ENCODE data around the gene AIFM1.

AIFM1 gene

DNA sequence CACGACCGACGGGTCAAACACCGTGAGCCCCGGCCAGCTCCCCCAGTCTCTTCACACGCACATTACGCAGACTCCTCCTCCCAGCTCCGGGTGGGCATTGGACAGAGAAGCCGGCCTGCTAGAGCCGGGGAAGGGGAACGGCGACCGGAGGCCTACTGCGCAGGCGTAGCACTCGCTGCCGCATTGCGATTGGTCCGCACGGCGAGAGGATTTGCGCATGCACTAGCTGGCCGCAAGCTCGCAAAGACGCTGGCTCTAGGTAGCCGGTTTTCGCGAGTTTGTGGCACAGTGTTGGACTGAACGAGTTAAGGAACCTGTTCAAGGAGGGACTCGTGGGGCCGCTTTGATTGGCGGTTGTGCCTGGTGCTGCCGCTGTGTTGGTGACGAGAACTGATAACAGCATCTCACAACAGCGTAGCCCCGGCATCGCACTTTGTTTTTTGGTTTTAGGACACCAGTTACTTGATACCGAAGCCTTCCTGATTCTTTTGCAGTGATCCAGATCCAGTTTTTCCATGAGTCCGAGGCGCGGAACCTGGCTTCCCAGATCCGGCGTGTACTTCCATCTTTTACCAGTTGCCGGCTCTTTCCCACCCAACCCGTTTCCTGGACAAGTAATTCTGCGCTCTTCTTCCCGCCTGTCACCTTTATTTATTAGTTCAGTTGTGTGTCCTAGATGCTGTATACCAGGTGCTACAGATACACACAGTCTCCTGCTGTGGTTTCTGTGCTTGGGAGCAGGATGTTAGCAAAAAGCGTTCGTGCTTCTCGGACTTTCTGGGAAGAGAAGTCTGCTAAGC is at the start of gene AIFM1:
TSS of gene AIFM1 (minus strand) at position 139 of the 800 bp plus-strand sequence. CDS start 185 bp downstream, outside the sequence.
- DNase-seq, result peak; percentile 83

DNA sequence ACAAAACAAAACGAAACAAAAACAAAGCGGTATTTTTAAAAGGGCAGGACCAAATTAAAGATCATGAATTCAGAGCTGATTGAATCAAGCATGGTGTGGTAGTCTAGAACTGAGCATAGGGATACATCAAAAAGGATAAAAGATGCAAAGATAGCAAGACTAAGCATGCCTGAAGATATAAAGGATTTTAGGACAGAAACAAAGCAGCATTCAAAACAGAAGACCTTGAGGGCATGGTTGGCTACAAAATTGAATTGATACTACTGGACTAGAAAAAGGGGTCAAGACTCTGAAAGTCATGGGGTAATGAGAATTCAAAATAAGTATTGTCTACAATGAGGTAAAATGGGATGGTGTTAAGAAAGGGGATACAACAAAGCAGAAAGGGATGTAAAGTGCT is 47.7 kb upstream of the AIFM1 start:
- DNase-seq, result no peak

DNA sequence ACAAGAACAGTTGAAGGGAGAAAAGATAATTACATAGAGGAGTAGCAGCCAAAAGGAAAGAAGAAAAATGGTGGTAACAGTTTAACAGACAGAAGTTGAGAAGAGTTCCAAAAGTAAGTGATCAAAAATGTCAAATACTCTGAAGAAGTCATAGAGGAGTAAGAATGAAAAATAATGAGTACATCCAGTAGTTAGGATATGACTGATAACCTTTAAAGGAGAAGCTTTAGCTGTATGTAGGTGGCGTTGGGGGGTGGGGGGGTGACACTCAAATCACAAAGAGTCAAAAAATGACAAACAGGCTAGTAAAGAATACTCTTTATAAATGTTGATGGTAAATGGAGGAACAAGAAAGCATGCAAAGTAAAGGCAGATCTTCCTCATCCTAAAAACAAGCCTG is 46.7 kb upstream of the AIFM1 start:
- no peak for DNase-seq

DNA sequence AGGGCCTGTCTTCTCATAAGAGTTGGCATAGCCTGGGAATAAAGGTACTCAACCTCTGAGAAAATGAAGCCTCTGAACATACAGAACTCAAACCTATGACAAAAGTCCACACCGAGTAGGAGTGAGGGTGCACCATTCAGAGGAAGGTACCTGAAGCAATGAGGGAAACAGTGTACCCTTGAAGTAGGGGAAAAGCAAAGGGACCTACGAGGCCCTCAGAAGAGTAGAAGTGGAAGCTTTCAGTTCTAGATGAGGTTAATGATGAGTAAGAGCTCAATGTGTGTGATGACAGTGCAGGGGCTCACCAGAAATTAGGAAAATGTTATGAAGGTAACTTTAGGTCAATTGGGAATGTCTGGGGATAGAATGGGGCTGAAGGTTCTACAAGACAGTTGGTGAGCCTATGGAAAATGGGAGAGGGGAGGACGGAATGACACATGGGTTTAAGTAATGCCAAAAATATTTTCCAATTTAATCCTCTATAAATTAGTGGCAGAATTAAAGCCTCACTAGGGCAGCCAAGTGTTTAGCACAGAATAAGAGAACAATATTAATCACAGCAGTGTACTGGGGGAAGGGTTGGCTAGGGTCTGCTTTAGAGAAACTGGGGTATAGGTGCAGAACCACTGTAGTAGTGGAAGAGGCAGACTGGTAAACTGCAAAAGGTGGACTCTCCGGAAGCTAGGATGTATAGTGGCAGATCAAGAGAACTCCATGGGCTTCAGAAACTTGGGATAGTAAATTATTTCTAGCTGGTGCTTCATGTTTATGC is 46.0 kb upstream of the AIFM1 start:
- no peak for DNase-seq

DNA sequence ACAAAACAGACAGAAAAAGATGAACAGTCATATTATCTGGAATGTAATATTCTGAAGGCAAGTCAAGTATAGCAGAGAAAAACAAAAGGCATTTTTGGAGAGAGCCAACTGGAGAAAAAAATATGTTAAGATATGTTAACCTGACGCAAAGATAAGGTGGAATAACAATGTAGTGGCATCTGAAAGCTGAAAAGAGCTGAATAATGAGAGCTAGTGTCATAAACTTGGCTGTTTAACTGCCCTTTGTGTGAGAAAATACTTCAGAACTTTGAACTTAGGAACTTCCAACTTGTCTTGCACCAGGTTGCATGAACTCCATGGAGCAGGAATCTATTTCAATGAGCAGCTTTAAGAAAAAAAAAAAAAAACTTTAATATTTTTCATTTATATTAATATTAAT is 39.0 kb upstream of the AIFM1 start:
- DNase-seq, result no peak

DNA sequence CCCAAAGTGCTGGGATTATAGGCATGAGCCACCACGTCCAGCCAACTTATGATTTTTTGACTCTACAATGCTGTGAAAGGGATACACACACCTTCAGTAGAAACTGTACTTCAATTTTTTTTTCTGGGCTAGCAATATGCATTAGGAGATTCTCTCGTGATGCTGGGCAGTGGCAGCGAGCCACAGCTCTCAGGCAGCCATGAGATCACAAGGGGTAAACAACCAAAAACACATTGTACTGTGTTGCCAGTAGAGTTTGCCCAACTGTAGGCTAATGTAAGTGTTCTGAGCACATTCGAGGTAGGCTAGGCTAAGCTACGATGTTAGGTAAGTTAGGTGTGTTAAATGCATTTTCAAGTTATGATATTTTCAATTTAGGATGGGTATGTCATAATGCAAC is 31.8 kb upstream of the AIFM1 start:
- DNase-seq, result no peak

DNA sequence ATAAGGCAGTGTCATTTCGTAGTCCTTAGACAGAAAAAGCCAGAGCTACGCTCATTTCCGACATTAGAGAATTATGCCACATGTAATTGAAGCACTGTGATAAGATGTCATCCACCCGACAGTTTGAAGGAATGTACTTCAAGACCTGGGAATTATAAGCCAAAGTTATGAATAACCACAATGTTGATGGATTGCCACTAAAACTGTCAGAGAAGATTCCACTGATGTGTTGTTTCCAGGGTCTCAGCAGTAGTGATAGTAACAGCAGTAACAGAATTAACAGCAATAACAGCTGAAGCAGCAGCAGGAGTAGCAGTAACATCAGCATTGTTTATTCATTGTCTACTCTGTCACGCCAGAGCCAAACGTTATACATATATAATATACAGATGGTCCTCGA is 30.8 kb upstream of the AIFM1 start:
- DNase-seq, result no peak

DNA sequence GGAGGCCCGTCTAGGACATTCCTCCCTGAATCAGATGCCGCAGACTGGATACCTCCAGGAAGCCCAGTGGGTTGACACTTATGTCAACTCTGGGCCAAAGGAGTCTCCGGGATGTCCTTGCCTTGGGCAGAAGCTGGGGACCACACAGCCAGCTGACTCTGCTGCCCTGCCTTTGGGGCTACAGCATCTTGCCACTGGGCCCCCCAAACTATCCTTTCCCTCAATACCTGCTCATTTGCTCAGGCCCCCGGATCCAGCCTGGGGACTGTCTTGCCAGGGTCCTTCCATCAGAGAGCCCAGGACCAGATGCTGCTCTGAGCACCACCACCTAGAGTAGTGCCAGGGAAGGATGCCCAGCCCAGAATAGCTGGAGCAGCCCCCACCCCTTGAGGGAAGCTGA is 25.2 kb upstream of the AIFM1 start:
- no peak for DNase-seq

DNA sequence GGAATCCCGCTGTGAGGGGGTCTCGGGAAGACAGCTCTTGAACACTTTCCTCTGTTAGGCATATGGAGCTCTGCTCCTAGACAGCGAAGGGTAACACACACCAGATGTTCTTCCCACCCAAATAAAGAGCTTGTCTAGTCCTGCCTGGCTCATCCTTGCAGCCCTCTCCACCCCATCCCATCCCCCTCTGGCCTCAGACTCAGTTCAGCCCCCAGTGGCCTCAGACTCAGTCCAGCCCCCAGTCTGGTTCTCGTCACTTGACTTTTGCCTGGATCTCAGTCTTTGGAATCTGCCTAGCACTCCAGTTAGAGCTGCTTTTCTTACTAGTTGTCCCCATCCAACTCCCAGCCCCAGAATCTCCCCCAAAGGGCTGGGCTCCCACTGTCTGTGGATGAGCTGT is 21.0 kb upstream of the AIFM1 start:
- DNase-seq, result no peak

DNA sequence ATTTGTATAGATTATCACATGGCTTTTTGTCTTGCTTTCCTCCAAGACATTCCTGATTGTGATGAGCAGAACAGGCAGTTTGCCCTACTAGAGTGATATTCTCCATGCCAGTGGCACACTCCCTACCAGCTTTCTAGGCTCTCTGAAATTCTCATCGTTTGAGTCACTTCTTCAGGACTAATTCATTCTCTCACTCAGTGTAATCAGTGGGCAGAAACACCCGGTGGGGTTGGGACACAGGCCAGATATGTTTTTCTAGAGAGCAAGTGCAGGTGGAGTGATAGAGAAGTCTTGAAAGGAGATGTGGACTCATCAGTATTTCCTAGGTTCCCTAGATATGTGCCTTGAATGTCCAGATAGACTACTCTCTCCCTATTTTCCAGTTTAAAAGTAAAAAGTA is 19.2 kb upstream of the AIFM1 start:
- DNase-seq, result peak; percentile 60

DNA sequence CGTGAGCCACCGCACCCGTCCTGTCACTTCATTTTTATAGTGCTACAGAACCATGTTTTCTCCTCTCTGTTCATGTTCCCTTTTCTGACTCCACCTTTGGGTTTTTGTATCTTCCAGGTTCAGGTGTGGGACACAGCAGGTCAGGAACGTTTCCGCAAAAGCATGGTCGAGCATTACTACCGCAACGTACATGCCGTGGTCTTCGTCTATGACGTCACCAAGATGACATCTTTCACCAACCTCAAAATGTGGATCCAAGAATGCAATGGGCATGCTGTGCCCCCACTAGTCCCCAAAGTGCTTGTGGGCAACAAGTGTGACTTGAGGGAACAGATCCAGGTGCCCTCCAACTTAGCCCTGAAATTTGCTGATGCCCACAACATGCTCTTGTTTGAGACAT is 18.5 kb upstream of the AIFM1 start:
- no peak for DNase-seq

DNA sequence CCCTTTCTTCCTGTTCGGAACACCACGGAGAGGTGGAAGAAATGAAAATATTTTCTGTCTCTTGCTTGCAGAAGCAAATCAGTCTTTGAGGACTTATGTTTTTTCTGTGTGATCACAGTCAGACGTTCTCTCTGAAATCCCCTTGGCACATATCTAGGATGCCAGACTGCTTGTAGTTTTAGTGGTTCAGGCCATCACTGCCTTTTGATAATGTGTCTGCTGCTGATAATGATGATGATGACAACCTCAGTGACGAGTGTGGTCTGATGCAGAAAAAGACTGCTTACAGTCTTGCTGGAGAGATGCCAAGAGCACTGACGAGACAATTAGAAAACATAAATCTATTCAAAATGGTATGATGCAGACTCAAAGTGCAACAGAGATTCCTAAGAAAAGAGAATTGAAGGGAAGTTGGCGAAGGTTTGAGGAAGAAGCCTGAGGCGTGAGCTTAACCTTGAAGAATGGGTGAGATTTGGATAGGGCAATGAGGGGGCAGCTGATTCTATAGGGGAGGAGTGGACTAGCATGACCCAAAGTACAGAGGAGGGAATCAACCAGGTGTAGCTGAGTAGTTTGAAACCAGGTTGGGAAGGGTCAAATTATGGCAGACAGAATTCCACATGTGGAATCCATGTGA is 14.1 kb upstream of the AIFM1 start:
- DNase-seq, result no peak

DNA sequence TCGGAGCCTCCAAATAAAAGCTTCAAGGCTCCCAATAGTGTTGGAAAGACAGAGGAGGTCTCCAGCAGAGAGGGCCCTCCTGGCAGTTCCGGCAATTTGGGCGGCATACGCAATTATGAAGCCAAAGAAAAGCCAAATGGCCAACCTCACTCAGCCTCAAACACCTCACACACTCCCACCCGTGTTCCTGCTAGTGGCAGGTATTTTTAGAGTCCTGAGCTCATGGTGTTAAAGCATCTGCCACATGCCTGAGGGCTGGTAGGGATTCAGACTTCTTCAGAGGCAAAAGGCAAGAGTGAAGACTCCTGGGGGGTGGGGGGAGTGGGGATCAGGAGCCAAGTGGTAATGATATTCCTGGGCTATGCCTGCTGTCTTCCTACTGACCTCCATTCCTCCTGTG is 13.5 kb upstream of the AIFM1 start:
- DNase-seq, result no peak

DNA sequence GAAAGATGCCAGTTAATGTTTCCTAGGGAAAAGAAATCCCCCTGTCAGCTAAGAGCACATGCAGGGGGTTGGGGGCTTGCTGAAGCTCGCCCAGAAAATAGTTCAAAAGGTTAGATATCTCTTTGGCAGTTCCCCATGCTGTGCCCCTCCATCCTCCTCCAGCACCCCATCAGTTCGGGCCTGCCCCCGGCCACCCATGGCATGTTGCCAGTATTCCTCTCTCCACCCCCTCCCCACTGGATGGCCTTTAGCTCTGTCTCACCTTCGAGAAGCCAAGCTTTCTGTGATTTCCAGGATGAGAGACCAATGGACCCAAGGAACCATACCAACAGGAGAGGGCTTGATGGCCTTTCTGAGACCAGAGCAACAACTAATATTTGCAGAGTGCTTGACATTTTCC is 11.3 kb upstream of the AIFM1 start:
- DNase-seq, result no peak

DNA sequence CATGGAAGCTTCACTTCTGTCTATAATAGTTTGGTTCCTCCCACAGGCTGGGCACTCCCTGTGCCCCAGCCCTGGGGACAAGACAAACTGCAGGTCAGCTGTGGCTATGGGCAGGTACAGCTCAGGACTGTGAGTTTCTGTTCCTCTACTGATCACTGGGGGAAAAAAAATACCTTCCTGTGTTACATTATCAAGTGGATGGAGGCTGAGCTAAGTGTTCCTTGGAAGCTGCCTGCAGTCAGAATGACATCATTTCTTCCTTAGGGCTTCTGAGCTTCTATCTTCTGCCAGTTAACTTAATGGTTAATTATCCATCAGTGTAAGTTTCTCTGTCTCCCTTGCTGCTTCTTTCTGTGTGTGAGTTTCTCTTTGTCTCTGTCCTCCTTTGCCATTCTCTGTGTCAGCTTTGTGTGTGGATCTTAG is 10.7 kb upstream of the AIFM1 start:
- DNase-seq, result peak; percentile 32

DNA sequence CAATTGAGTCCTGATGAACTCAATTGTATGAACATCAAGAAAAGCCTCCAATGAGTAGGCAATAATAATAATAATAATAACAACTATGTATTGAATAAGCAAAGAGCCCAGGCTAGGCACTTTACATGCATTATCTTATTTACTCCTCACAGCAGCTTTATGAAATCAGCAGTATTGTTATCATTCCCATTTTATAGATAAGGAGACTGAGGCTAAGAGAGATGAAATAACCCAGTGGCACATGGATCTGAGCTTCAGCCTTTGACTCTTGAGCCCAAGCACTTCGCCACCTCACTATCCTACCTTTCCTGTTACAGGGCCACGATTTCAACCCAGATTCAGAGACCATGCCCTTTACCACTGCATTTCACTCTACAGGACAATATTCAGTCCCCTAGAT is 9.3 kb upstream of the AIFM1 start:
- DNase-seq, result no peak

DNA sequence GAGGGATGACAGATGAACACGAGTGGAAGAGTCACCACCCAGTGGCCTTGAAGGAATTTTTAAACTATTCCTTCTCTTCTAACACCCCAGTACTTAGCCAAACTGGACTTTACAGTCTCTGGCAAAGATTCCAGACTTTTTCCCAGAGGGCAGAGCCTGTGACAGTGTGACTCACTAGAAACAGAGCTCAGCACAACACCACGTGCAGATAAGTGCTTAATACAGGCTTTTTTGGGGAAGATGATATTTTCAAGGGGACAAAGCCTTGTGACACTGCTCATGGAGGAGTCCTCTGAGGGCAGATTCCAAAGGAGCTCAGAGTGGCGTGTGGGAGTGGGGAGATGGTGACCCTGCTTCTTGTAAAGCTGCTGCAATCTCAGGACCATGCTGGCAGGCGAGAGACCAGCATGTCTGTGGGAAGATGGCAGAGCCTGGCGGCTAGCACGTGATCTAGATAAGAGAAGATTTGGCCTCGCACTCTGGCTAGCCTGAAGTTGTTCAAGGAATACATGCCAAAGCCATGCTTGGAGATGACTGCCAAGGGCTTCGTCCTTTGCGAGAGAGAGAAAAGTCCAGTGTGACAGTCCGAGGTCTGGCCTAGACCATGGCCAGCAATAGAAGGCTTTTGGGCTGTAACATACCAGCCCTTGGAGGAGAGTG is 8.5 kb upstream of the AIFM1 start:
- DNase-seq, result peak; percentile 46

DNA sequence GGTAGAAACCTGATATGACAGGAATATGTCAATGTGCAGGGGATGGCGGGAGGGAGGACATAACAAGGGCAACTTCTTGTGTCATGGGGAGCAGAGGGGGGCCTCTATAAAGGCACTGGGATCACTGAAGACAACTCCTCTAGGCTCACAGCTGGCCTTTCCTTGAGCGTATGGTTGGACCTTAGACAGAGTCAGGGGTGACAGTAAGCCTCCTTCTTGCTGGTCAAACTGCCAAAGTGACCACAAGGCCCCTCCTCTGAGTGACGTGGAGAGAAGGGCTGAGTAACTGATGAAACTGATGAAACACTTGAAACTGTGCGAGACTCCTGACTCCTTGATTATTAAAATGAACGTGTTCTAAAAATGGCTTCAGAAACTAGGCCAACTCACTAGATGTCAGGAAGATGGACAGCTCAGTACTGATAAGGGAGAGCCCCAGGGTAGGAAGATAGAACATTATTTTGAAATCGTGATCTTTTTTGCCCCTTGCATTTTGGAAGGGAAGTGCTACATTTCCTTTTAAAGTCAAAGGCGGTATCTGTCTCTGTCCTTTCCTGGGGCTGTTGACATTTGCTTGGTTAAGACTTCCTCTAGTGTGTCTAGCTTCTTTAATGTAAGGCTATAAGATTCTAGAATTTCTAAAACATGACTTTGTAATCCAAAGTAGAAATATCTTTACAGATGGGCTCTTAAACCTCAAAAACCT is 7.7 kb upstream of the AIFM1 start:
- peak; percentile 67 for DNase-seq

DNA sequence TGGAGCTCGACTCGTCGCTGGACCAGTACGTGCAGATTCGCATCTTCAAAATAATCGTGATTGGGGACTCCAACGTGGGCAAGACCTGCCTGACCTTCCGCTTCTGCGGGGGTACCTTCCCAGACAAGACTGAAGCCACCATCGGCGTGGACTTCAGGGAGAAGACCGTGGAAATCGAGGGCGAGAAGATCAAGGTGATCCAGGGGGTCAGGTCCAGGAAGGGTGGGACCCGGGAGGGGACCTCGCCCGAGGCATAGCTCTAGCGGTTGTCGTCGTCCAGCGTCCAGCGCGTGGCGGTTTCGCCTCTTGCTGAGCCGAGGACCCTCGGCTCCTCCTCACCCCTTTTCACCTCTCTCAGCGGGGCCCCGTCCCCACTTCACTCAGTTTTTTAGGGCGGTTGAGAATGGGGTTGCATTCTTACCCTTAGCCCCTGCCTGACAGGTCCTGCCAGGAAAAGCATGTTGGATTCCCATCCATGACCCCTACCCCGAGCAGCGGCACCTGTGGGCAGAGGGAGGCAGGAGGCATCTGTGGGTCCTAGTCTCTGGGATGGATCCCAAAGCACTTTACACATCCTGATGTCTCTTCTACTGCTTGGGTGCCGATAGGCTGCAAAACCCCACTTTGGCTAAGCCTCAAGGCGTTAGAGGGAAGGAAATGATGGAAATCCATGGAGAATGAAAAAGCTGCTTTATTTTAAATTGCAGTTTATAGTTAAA is 6.6 kb upstream of the AIFM1 start:
- DNase-seq, result no peak

DNA sequence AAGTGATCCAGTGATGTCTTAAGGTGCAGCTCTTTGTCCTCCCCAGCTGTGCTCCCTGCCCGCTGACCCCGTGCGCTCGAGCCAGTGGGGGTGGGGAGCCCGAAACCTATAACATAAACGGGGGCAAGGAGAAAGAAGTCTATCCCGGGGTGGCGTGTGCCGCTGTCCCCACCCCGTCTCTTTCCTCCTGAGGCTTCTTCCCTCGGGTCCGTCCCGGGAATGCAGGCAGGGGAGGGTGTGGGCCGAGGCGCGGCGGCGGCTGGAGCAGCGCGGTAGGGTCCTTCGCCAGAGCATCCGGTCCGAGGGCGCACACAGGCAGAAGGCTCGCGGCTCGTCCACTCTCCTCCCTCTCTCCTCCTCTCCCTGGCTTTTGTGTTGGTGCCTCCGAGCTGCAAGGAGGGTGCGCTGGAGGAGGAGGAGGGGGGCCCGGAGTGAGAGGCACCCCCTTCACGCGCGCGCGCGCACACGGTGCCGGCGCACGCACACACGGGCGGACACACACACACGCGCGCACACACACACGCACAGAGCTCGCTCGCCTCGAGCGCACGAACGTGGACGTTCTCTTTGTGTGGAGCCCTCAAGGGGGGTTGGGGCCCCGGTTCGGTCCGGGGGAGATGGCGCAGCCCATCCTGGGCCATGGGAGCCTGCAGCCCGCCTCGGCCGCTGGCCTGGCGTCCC is 5.9 kb upstream of the AIFM1 start, which contains the start of gene RAB33A:
TSS of gene RAB33A (plus strand) at position 517 of the 681 bp plus-strand sequence. CDS start at position 618, 101 bp downstream.
- DNase-seq, result no peak

DNA sequence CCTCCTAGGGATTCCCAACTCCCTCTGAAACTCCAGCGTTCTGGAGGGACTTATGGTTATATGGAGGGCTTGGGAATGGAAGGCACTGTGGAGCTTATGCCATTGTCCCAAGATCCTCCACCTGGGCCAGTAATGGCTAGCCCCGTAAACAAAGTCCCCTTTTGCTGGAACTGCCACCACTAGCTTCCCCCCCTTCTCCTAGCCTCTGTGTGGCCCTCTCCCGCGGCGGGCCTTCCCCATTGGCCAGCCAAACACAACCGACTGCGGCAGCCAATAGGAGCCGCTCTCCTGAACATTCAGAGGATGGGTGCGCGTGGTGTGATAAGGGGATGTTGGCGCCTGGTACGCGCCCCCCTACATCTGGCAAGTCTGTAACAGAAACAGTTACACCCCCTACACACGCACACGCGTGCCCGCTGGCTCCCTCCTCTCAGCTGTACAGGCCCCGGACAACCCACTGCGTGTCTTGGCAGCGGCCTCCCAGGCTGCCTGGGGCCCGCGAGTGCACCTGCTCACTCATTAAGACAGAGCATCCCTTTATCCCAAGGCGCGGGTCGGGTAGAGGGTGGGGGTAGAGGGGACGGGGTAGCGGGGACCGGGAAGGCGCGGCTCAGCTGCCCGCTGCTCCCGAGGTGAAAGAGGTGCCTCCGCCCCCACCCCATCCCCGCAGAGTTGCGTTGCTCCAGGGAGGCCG is 5.3 kb upstream of the AIFM1 start:
- peak; percentile 65 for DNase-seq
